A549 (cell line): ENCODE measurements around the gene GLCE.

Experiments
- CHD2 ChIP-seq: fragments of 150-350 bp; IDR thresholded peaks from 2 replicates; pipeline ENCODE4 v1.6.1; 2014; ENCODE audit warnings: low read length; ENCODE audit not compliant: partially characterized antibody
- CTCF ChIP-seq: fragments of >200 bp; sonication (Bioruptor Twin); formaldehyde crosslinking; IDR thresholded peaks from 3 replicates; pipeline ENCODE4 v1.5.1; 2016
- ELK1 ChIP-seq: fragments of 150-350 bp; IDR thresholded peaks from 2 replicates; pipeline ENCODE4 v1.6.1; 2014; ENCODE audit warnings: low read depth, mild to moderate bottlenecking, low read length
- EP300 ChIP-seq, 2 experiments: fragments of >200 bp; sonication (Bioruptor Twin); formaldehyde crosslinking; IDR thresholded peaks; 2 replicates in 1 of 2; 3 replicates in 1 of 2; pipeline ENCODE4 v1.6.1; 2016 to 2017
- MAFK ChIP-seq: fragments of 450-650 bp; IDR thresholded peaks from 2 replicates; pipeline ENCODE4 v1.6.1; 2014; ENCODE audit not compliant: partially characterized antibody
- MAX ChIP-seq: IDR thresholded peaks from 2 replicates; pipeline ENCODE4 v1.6.1; 2012
- POLR2A ChIP-seq: IDR thresholded peaks from 2 replicates; pipeline ENCODE4 v1.6.1; 2012; ENCODE audit warnings: mild to moderate bottlenecking, low read length
- ZFP36 ChIP-seq: fragments of 450-650 bp; IDR thresholded peaks from 2 replicates; pipeline ENCODE4 v1.6.1; 2014; ENCODE audit warnings: borderline replicate concordance; ENCODE audit not compliant: partially characterized antibody
- ZSCAN20 ChIP-seq: fragments of 250-450 bp; sonication (Bioruptor Pico); IDR thresholded peaks from 2 replicates; pipeline ENCODE4 v1.8.0; 2022; ENCODE audit warnings: mild to moderate bottlenecking, moderate library complexity

GRCh38 chr15:69271217-69271616, 110.8 kb downstream of the GLCE start:
- TF ChIP-seq ELK1 = no peak
- no peak for TF ChIP-seq MAFK
- TF ChIP-seq CHD2 = no peak
- TF ChIP-seq CTCF = no peak
- no peak for TF ChIP-seq POLR2A
- no peak for TF ChIP-seq MAX
- TF ChIP-seq ZSCAN20 = no peak
- no peak for TF ChIP-seq ZFP36
- TF ChIP-seq EP300 (IDR thresholded peaks at IDR 0.05) = no peak
